Panc1 (cell line): ENCODE results near the gene NFIB.

Source experiments
- CTCF ChIP-seq: fragments of 450-650 bp; IDR thresholded peaks from 2 replicates; pipeline ENCODE4 v1.5.1; 2017; ENCODE audit warnings: mild to moderate bottlenecking
- POLR2AphosphoS5 ChIP-seq: IDR thresholded peaks from 2 replicates; pipeline ENCODE4 v1.6.1; 2012; ENCODE audit warnings: mild to moderate bottlenecking, low read depth, low read length, moderate library complexity
- TCF7L2 ChIP-seq: IDR thresholded peaks from 2 replicates; pipeline ENCODE4 v1.6.1; 2011; ENCODE audit warnings: mild to moderate bottlenecking, low read depth, low read length, inconsistent platforms

GRCh38 chr9:14312719-14313377 is 1.1 kb downstream of the NFIB start:
- no peak for TF ChIP-seq POLR2AphosphoS5
- no peak for TF ChIP-seq CTCF
- TF ChIP-seq TCF7L2: no peak
